K562 (cell line): ENCODE data around the gene USP16. TPM values are rescaled to one million over a fixed set of nuclear protein-coding genes. Genes with fewer than 3 reads are reported as not detected.

Source experiments
- BHLHE40 ChIP-seq: IDR thresholded peaks from 2 replicates; pipeline ENCODE4 v1.6.1; 2011; ENCODE audit warnings: low read length, improper control_type of control experiment
- HNRNPH1 ChIP-seq: fragments of 200-400 bp; formaldehyde crosslinking; optimal IDR thresholded peaks from 2 replicates; pipeline ENCODE3; 2017; ENCODE audit warnings: low read depth, mild to moderate bottlenecking, low read length, moderate library complexity
- MXI1 ChIP-seq: IDR thresholded peaks from 2 replicates; pipeline ENCODE4 v1.6.1; 2011; ENCODE audit warnings: low read depth, mild to moderate bottlenecking, improper control_type of control experiment, low read length
- NCOA4 ChIP-seq: fragments of 450-650 bp; IDR thresholded peaks from 2 replicates; pipeline ENCODE4 v1.6.1; 2018; ENCODE audit warnings: mild to moderate bottlenecking; ENCODE audit not compliant: partially characterized antibody
- PBX2 ChIP-seq, 2 experiments: IDR thresholded peaks in 1 of 2; conservative IDR thresholded peaks in 1 of 2; 2 replicates each; pipeline ENCODE4 v1.6.1; 2016; ENCODE audit warnings: low read depth in 2 of 2, mild to moderate bottlenecking in 1 of 2, missing compliant biosample characterization in 1 of 2, missing genetic modification characterization in 1 of 2, moderate library complexity in 1 of 2
- REST ChIP-seq, 2 experiments: fragments of 450-650 bp; formaldehyde crosslinking in 1 of 2; IDR thresholded peaks; 2 replicates each; pipeline versions ENCODE4 v1.4.0 to v1.6.1; 2014 to 2020; ENCODE audit warnings: mild to moderate bottlenecking in 2 of 2, borderline replicate concordance in 1 of 2, low read depth in 1 of 2
- ZBTB33 ChIP-seq: sonication (generic); formaldehyde crosslinking; IDR thresholded peaks from 2 replicates; pipeline ENCODE4 v1.8.1; 2023; ENCODE audit warnings: mild to moderate bottlenecking, missing genetic modification reagents
- ZBTB8A ChIP-seq: fragments of 450-650 bp; IDR thresholded peaks from 2 replicates; pipeline ENCODE4 v1.6.1; 2018; ENCODE audit warnings: mild to moderate bottlenecking, moderate library complexity; ENCODE audit not compliant: partially characterized antibody
- ZNF143 ChIP-seq: sonication (generic); formaldehyde crosslinking; IDR thresholded peaks from 2 replicates; pipeline ENCODE4 v1.9.0; 2022; ENCODE audit warnings: mild to moderate bottlenecking, missing genetic modification reagents
- ZNF398 ChIP-seq: fragments of 250-450 bp; sonication (Bioruptor Pico); IDR thresholded peaks from 2 replicates; pipeline ENCODE4 v1.8.0; 2021; ENCODE audit warnings: moderate library complexity, mild to moderate bottlenecking, inconsistent platforms
- polyA plus RNA-seq, 8 experiments: library from polyadenylated mRNA; depleted of rRNA in 4 of 8; stranded (reverse) in 5 of 8; unstranded in 3 of 8; fragments of >200 nt; fragmentation: Nextera tagmentation in 2 of 8; fragmentation: Illumina TruSeq in 1 of 8; extraction: Ambion mirVana in 2 of 8; extraction: Trizol in 1 of 8; gene quantifications; 2 replicates each; pipeline versions ENCODE4 v1.2.1 to v1.2.3, GENCODE V29; 2011 to 2014; ENCODE audit warnings: inconsistent platforms in 1 of 8, missing spikeins in 1 of 8
- total RNA-seq, 7 experiments: library from RNA; depleted of rRNA in 6 of 7; stranded (reverse); fragments of >200 nt in 6 of 7; fragmentation: Illumina TruSeq in 2 of 7; extraction: Trizol in 2 of 7; gene quantifications; 2 replicates each; pipeline versions ENCODE4 v1.2.1 to v1.2.3, GENCODE V29; 2011 to 2021; ENCODE audit warnings: low replicate concordance in 1 of 7

Gene USP16
- total and polyA plus RNA-seq, 9 of the 15 experiments (the other 6 are each of a cell fraction or from before 2014, with no cell fraction given): 38.4 to 90.9 (median 62.8) TPM

GRCh38 chr21:28992526-28993292 lies 31.8 kb upstream of the USP16 start, which contains the start of gene LTN1 (continued):
- TF ChIP-seq ZNF398 (CRISPR knock-in tag): no peak
- no peak for TF ChIP-seq ZBTB8A
- TF ChIP-seq MXI1: peak; percentile 88; the same call in 1 of the 2 replicates
- peak; percentile 16 for TF ChIP-seq BHLHE40
- TF ChIP-seq NCOA4: no peak
- TF ChIP-seq ZBTB33 (CRISPR knock-in tag): peak; percentile 60; the same call in 1 of the 2 replicates
- TF ChIP-seq REST (IDR thresholded peaks at IDR 0.05; ENCODE audit: borderline replicate concordance): no peak
- TF ChIP-seq REST (CRISPR knock-in tag; IDR thresholded peaks at IDR 0.05; ENCODE audit: low read depth): 0 out of 2 replicates have a peak, but pooled peaks have one; percentile 56
- peak; percentile 62; the same call in 1 of the 2 replicates for TF ChIP-seq ZNF143
- peak; percentile 74 for TF ChIP-seq PBX2 (CRISPR knock-in tag; IDR thresholded peaks at IDR 0.05; ENCODE audit: low read depth)
- peak; percentile 99 for TF ChIP-seq PBX2 (tag; conservative IDR thresholded peaks at IDR 0.05; ENCODE audit: low read depth)
- TF ChIP-seq HNRNPH1: no peak
